ENCODE results near the gene CDCA8.

CDCA8 gene

GRCh38 chr1:37717631-37718030 lies 25.3 kb downstream of the CDCA8 start:
- no peak for DNase-seq (ENCODE audit: low read depth in 2 of 2)

GRCh38 chr1:37718181-37718900 lies 26.0 kb downstream of the CDCA8 start:
- DNase-seq (ENCODE audit: low read depth in 2 of 2): no peak

- DNase-seq (ENCODE audit: low read depth in 2 of 2): no peak
Measured at GRCh38 chr1:37718901-37719571, 26.7 kb downstream of the CDCA8 start.

GRCh38 chr1:37719572-37720195 lies 27.4 kb downstream of the CDCA8 start:
- DNase-seq (ENCODE audit: low read depth in 2 of 2): no peak

- DNase-seq (ENCODE audit: low read depth in 2 of 2): no peak
Measured at GRCh38 chr1:37720231-37721130, 28.2 kb downstream of the CDCA8 start.

- no peak for DNase-seq (ENCODE audit: low read depth in 2 of 2)
Measured at GRCh38 chr1:37721565-37721964, 29.2 kb downstream of the CDCA8 start.

GRCh38 chr1:37722181-37723071 lies 30.1 kb downstream of the CDCA8 start:
- DNase-seq (ENCODE audit: low read depth in 2 of 2): no peak

GRCh38 chr1:37723072-37723389 lies 30.7 kb downstream of the CDCA8 start:
- DNase-seq (ENCODE audit: low read depth in 2 of 2): no peak

GRCh38 chr1:37723390-37724078 lies 31.2 kb downstream of the CDCA8 start:
- no peak for DNase-seq (ENCODE audit: low read depth in 2 of 2)

- no peak for DNase-seq (ENCODE audit: low read depth in 2 of 2)
Measured at GRCh38 chr1:37724575-37724974, 32.3 kb downstream of the CDCA8 start.

- no peak for DNase-seq (ENCODE audit: low read depth in 2 of 2)
Measured at GRCh38 chr1:37725851-37726613, 33.7 kb downstream of the CDCA8 start.

- no peak for DNase-seq (ENCODE audit: low read depth in 2 of 2)
Measured at GRCh38 chr1:37726751-37727585, 34.7 kb downstream of the CDCA8 start.

- no peak for DNase-seq (ENCODE audit: low read depth in 2 of 2)
Measured at GRCh38 chr1:37728416-37728815, 36.1 kb downstream of the CDCA8 start.

GRCh38 chr1:37730376-37730775 lies 38.1 kb downstream of the CDCA8 start:
- no peak for DNase-seq (ENCODE audit: low read depth in 2 of 2)

GRCh38 chr1:37731312-37732019 lies 39.1 kb downstream of the CDCA8 start:
- DNase-seq (ENCODE audit: low read depth in 2 of 2): no peak

GRCh38 chr1:37732111-37732780 lies 39.9 kb downstream of the CDCA8 start:
- no peak for DNase-seq (ENCODE audit: low read depth in 2 of 2)
